Measurements from ENCODE around the gene STRBP.

DNA sequence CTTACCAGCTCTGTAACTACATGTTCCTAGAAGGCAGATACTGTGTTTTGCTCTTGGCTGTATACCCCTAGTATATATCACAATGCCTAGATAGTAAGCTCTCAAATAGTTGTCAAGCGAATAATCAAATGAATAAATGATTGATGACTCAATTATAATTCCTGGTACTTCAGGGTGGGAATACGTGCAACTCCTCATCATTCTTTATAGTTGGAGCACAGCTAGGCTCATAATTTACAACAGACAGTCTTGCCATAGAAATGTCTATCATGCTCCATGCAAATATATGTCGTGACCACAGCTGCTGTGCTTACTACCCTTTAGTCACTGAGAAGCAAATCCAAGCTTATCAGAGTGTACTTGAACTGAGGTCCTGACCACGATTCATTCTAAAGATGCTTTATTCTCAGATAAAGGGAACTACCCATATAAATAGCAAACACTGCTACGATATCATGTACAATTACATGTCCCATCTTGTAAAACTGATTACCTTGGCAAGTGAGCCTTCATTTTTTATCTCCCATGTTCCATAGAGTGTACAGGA lies 52.1 kb downstream of the STRBP start:
- no peak for TF ChIP-seq TAF1 (IDR thresholded peaks at IDR 0.05; ENCODE audit: borderline replicate concordance, insufficient read depth, low read length)
- TF ChIP-seq POLR2AphosphoS5 (IDR thresholded peaks at IDR 0.05; ENCODE audit: low read depth, low read length), result no peak
- TF ChIP-seq, protein P1, sequence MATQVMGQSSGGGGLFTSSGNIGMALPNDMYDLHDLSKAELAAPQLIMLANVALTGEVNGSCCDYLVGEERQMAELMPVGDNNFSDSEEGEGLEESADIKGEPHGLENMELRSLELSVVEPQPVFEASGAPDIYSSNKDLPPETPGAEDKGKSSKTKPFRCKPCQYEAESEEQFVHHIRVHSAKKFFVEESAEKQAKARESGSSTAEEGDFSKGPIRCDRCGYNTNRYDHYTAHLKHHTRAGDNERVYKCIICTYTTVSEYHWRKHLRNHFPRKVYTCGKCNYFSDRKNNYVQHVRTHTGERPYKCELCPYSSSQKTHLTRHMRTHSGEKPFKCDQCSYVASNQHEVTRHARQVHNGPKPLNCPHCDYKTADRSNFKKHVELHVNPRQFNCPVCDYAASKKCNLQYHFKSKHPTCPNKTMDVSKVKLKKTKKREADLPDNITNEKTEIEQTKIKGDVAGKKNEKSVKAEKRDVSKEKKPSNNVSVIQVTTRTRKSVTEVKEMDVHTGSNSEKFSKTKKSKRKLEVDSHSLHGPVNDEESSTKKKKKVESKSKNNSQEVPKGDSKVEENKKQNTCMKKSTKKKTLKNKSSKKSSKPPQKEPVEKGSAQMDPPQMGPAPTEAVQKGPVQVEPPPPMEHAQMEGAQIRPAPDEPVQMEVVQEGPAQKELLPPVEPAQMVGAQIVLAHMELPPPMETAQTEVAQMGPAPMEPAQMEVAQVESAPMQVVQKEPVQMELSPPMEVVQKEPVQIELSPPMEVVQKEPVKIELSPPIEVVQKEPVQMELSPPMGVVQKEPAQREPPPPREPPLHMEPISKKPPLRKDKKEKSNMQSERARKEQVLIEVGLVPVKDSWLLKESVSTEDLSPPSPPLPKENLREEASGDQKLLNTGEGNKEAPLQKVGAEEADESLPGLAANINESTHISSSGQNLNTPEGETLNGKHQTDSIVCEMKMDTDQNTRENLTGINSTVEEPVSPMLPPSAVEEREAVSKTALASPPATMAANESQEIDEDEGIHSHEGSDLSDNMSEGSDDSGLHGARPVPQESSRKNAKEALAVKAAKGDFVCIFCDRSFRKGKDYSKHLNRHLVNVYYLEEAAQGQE (IDR thresholded peaks at IDR 0.05; ENCODE audit: insufficient read depth in 1 of 2, low read depth in 2 of 2, low read length in 2 of 2), result no peak

All from PFSK-1 (cell line).